Loucy (cell line): ENCODE results near the gene ITPRIP.

Source experiments
- H2AFZ ChIP-seq: fragments of 200-600 bp; sonication (generic); 2 replicates; pipeline ENCODE4 v1.6.0; 2016; ENCODE audit warnings: antibody characterized with exemption, mild to moderate bottlenecking, low read length, moderate library complexity
- H3F3A ChIP-seq: fragments of 200-600 bp; 2 replicates; pipeline ENCODE4 v1.6.0; 2016; ENCODE audit warnings: antibody characterized with exemption, low read depth, mild to moderate bottlenecking
- H3K27me3 ChIP-seq: fragments of 200-600 bp; sonication (generic); 2 replicates; pipeline ENCODE4 v1.6.1; 2014; ENCODE audit warnings: low read length, mild to moderate bottlenecking; ENCODE audit not compliant: insufficient read depth, poor library complexity, severe bottlenecking
- H3K36me3 ChIP-seq: fragments of 200-600 bp; sonication (generic); 2 replicates; pipeline ENCODE4 v1.6.1; 2016; ENCODE audit warnings: low read length; ENCODE audit not compliant: insufficient read depth
- H3K4me1 ChIP-seq: fragments of 200-600 bp; sonication (generic); 2 replicates; pipeline ENCODE4 v1.5.1; 2014; ENCODE audit warnings: low read length, mild to moderate bottlenecking; ENCODE audit not compliant: insufficient read depth, poor library complexity, severe bottlenecking
- H3K4me2 ChIP-seq: fragments of 200-600 bp; sonication (generic); 2 replicates; pipeline ENCODE4 v1.6.0; 2014; ENCODE audit warnings: antibody characterized with exemption, low read length, low read depth, mild to moderate bottlenecking; ENCODE audit not compliant: poor library complexity, severe bottlenecking
- H3K4me3 ChIP-seq: fragments of 200-600 bp; sonication (generic); 2 replicates; pipeline ENCODE4 v1.5.1; 2014; ENCODE audit warnings: low read length, mild to moderate bottlenecking, mixed read lengths; ENCODE audit not compliant: poor library complexity, severe bottlenecking
- H3K79me2 ChIP-seq: fragments of 200-600 bp; sonication (generic); 2 replicates; pipeline ENCODE4 v1.6.1; 2014; ENCODE audit warnings: low read length; ENCODE audit not compliant: insufficient read depth
- H3K9ac ChIP-seq: fragments of 200-600 bp; sonication (generic); 2 replicates; pipeline ENCODE4 v1.6.0; 2014; ENCODE audit warnings: mild to moderate bottlenecking, low read depth, low read length, moderate library complexity; ENCODE audit not compliant: poor library complexity, severe bottlenecking
- H3K9me2 ChIP-seq: fragments of 200-600 bp; sonication (generic); replicated peaks from 2 replicates; pipeline ENCODE4 v1.6.1; 2016; ENCODE audit warnings: low read depth, low read length, mixed read lengths
- H3K9me3 ChIP-seq: fragments of 200-600 bp; sonication (generic); 2 replicates; pipeline ENCODE4 v1.6.1; 2014; ENCODE audit warnings: mild to moderate bottlenecking, antibody characterized with exemption, low read length, low read depth; ENCODE audit not compliant: insufficient read depth
- H4K20me1 ChIP-seq: fragments of 200-600 bp; sonication (generic); 2 replicates; pipeline ENCODE4 v1.6.0; 2014; ENCODE audit warnings: antibody characterized with exemption, low read length, mild to moderate bottlenecking; ENCODE audit not compliant: insufficient read depth, poor library complexity, severe bottlenecking
- CTCF ChIP-seq: fragments of 200-600 bp; sonication (generic); conservative IDR thresholded peaks from 2 replicates; pipeline ENCODE4 v1.5.1; 2014; ENCODE audit warnings: mild to moderate bottlenecking, antibody characterized with exemption, low read length
- EZH2phosphoT487 ChIP-seq: fragments of 200-600 bp; IDR thresholded peaks from 2 replicates; pipeline ENCODE4 v1.6.1; 2018; ENCODE audit warnings: antibody characterized with exemption, mild to moderate bottlenecking, moderate library complexity, borderline replicate concordance

The ITPRIP gene

DNA sequence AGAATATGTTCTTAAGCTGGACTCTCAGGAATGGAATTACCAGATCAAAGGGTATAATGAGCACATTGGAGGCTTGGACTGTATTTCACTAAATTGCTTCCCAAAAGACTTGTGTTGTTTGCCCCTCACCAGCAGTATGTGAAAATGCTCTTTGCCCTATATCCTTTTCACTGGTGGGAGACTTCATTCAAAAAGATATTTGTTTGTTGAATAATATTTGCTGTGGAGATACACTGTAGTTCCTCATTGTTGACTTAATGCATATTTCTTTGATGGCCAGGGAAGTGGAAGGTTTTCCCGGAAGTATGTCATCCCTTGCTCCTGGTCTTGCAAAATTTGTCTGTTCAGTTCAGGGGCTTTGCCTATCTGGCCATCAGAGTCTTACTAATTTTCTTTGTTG, 49.9 kb downstream of the ITPRIP start:
- no peak overlapping the region for H2AFZ ChIP-seq
- no peaks in the 10 kb centered on the region for H3K27me3 ChIP-seq
- no peaks in the 10 kb centered on the region for H3K9me2 ChIP-seq
- H3K4me3 ChIP-seq, result no peak overlapping the region
- no peaks in the 10 kb centered on the region for H3K79me2 ChIP-seq
- TF ChIP-seq CTCF, result no peak
- TF ChIP-seq EZH2phosphoT487, result no peak
- no peaks in the 10 kb centered on the region for H3K4me1 ChIP-seq
- H3K36me3 ChIP-seq, result no peaks in the 10 kb centered on the region
- no peaks in the 10 kb centered on the region for H3F3A ChIP-seq
- no peak overlapping the region for H3K9ac ChIP-seq
- H3K9me3 ChIP-seq, result no peaks in the 10 kb centered on the region
- H3K4me2 ChIP-seq, result no peak overlapping the region
- no peaks in the 10 kb centered on the region for H4K20me1 ChIP-seq

GRCh38 chr10:104286939-104287338, 51.3 kb downstream of the ITPRIP start:
- no peaks in the 10 kb centered on the region for H4K20me1 ChIP-seq
- H3K4me3 ChIP-seq, result no peak overlapping the region
- no peaks in the 10 kb centered on the region for H3F3A ChIP-seq
- H3K9ac ChIP-seq, result no peak overlapping the region
- H3K4me1 ChIP-seq, result no peaks in the 10 kb centered on the region
- no peaks in the 10 kb centered on the region for H3K27me3 ChIP-seq
- no peaks in the 10 kb centered on the region for H3K36me3 ChIP-seq
- no peaks in the 10 kb centered on the region for H3K79me2 ChIP-seq
- H3K9me2 ChIP-seq, result no peaks in the 10 kb centered on the region
- H3K4me2 ChIP-seq, result no peak overlapping the region
- no peaks in the 10 kb centered on the region for H3K9me3 ChIP-seq
- H2AFZ ChIP-seq, result no peak overlapping the region
- TF ChIP-seq EZH2phosphoT487, result no peak
- TF ChIP-seq CTCF, result no peak

DNA sequence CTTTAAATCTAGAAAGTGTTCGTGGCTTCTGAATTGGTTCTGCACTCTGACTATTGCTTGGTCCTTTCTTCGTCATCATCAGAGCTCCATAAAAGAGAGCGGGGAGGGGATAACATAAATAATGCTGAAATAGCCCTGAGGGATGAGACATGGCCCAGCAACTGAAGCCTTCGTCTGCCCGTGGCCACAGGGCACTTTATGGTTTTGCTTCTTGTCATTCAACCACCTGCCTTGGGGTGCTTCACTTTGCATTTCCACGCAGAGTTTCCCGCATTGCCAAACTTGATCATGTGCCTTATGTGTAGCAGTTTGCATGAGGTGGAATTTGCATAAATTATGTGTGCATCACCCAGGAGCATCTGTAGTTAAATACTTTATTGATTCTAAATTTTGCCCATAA, 53.4 kb downstream of the ITPRIP start:
- no peaks in the 10 kb centered on the region for H3K9me3 ChIP-seq
- H2AFZ ChIP-seq, result no peak overlapping the region
- no peak overlapping the region for H3K9ac ChIP-seq
- H3F3A ChIP-seq, result no peaks in the 10 kb centered on the region
- TF ChIP-seq EZH2phosphoT487 (no peak), CTCF (no peak)
- H3K36me3 ChIP-seq, result no peaks in the 10 kb centered on the region
- H3K4me2 ChIP-seq, result no peak overlapping the region
- no peak overlapping the region for H3K4me3 ChIP-seq
- no peaks in the 10 kb centered on the region for H3K79me2 ChIP-seq
- no peaks in the 10 kb centered on the region for H3K27me3 ChIP-seq
- no peaks in the 10 kb centered on the region for H3K9me2 ChIP-seq
- H3K4me1 ChIP-seq, result no peaks in the 10 kb centered on the region
- H4K20me1 ChIP-seq, result no peaks in the 10 kb centered on the region
